ENCODE data around the gene C5AR1. TPM values are rescaled to one million over a fixed set of nuclear protein-coding genes. Genes with fewer than 3 reads are reported as not detected.
"Not testable (repeated sequence)": the region's sequence is repeated elsewhere in the genome, so short reads cannot be mapped to it uniquely, and the experiment has no call there.

The C5AR1 gene
- total and polyA plus RNA-seq, 9 donors: 3.5 to 27.5 (median 9.4) TPM

GRCh38 chr19:47330466-47330869, 20.8 kb downstream of the C5AR1 start:
- no peak overlapping the region for H3K27ac ChIP-seq
- H3K36me3 ChIP-seq: no peaks in the 10 kb centered on the region
- no peaks in the 10 kb centered on the region for H3K9me3 ChIP-seq
- WGBS, 3 donors: 8 to 27% (median 8%) methylated on average over 9 of the region's 9 CpGs
- no peak overlapping the region for H3K4me3 ChIP-seq
- no peak for TF ChIP-seq POLR2A (IDR thresholded peaks at IDR 0.05)
- no peak for TF ChIP-seq CTCF (IDR thresholded peaks at IDR 0.05)
- no peak for TF ChIP-seq EP300 (IDR thresholded peaks at IDR 0.05)
- H3K27me3 ChIP-seq: no peaks in the 10 kb centered on the region
- H3K4me1 ChIP-seq (ENCODE audit: insufficient read depth): peaks cover 1% of the 10 kb centered on the region
- intact Hi-C loops (cut with DNase I): no loop called here
- no peak for DNase-seq

- no peaks in the 10 kb centered on the region for H3K27me3 ChIP-seq
- H3K4me1 ChIP-seq (ENCODE audit: insufficient read depth): peaks cover 1% of the 10 kb centered on the region
- H3K9me3 ChIP-seq: no peaks in the 10 kb centered on the region
- 84 to 85% (median 85%) methylated on average over 6 of the region's 6 CpGs for WGBS, 3 donors
- TF ChIP-seq POLR2A (IDR thresholded peaks at IDR 0.05) (no peak), EP300 (IDR thresholded peaks at IDR 0.05) (no peak), CTCF (IDR thresholded peaks at IDR 0.05) (no peak)
- H3K27ac ChIP-seq: no peak overlapping the region
- no peak overlapping the region for H3K4me3 ChIP-seq
- intact Hi-C loops (cut with DNase I): no loop called here
- H3K36me3 ChIP-seq: no peaks in the 10 kb centered on the region
- no peak for DNase-seq
Observed at GRCh38 chr19:47331490-47331889, 21.8 kb downstream of the C5AR1 start.

GRCh38 chr19:47331931-47332547, 22.4 kb downstream of the C5AR1 start, which contains the start of gene C5AR2:
Gene C5AR2, plus strand, starts transcription at chr19:47332175. Its CDS starts 8,625 bp downstream, at chr19:47340800.
- H3K4me3 ChIP-seq: no peak within 1 kb of the TSS
- H3K27ac ChIP-seq: no peak within 1 kb of the TSS
- no peak for DNase-seq
- no peaks in the 10 kb centered on the region for H3K9me3 ChIP-seq
- intact Hi-C loops (cut with DNase I): no loop called here
- peaks cover 4% of the 10 kb centered on the region for H3K4me1 ChIP-seq (ENCODE audit: insufficient read depth)
- H3K27me3 ChIP-seq: no peaks in the 10 kb centered on the region
- no peaks in the 10 kb centered on the region for H3K36me3 ChIP-seq
- WGBS, 3 donors: 52 to 61% (median 59%) methylated on average over 18 of the region's 18 CpGs
- no peak for TF ChIP-seq POLR2A (IDR thresholded peaks at IDR 0.05)
- TF ChIP-seq CTCF (IDR thresholded peaks at IDR 0.05): no peak
- TF ChIP-seq EP300 (IDR thresholded peaks at IDR 0.05): no peak

GRCh38 chr19:47336765-47337718, 27.4 kb downstream of the C5AR1 start:
- H3K9me3 ChIP-seq; H3K4me3 ChIP-seq; H3K27me3 ChIP-seq; H3K36me3 ChIP-seq; H3K27ac ChIP-seq; H3K4me1 ChIP-seq (ENCODE audit: insufficient read depth); intact Hi-C loops (cut with DNase I): not testable (repeated sequence)
- peak in 4 of 5 donors; percentile 21 to 62 (median 43) for DNase-seq
- WGBS, 3 donors: 51 to 59% (median 52%) methylated on average over 18 of the region's 18 CpGs

All from ovary (tissue), 9 donors.